Esophagus muscularis mucosa (tissue), 4 donors: ENCODE measurements around the gene CNTNAP2. TPM values are rescaled to one million over a fixed set of nuclear protein-coding genes. Genes with fewer than 3 reads are reported as not detected.

Experiments
- DNase-seq: peaks from one replicate; pipeline ENCODE4 v3.0.0-alpha.2; 2017; ENCODE audit errors: extremely low spot score
- H3K27ac ChIP-seq, 4 donors: fragments of 200-600 bp; sonication (generic); replicated peaks in 1 of 4; 1 replicate in 3 of 4; 2 replicates in 1 of 4; pipeline ENCODE4 v1.5.1; 2016 to 2019; ENCODE audit warnings: mild to moderate bottlenecking in 1 of 4
- H3K27me3 ChIP-seq, 4 donors: fragments of 200-600 bp; sonication (generic); one replicate each; pipeline versions ENCODE4 v1.5.1 to v1.6.0; 2016 to 2019
- H3K36me3 ChIP-seq, 4 donors: fragments of 200-600 bp; sonication (generic); one replicate each; pipeline ENCODE4 v1.5.1; 2016 to 2019
- H3K4me1 ChIP-seq, 4 donors: fragments of 200-600 bp; sonication (generic); one replicate each; pipeline ENCODE4 v1.5.1; 2016 to 2019
- H3K4me3 ChIP-seq, 4 donors: fragments of 200-600 bp; sonication (generic); 1 replicate in 2 of 4; 2 replicates in 2 of 4; pipeline ENCODE4 v1.5.1; 2016 to 2019; ENCODE audit warnings: mild to moderate bottlenecking in 4 of 4, moderate library complexity in 1 of 4
- H3K9me3 ChIP-seq, 4 donors: fragments of 200-600 bp; sonication (generic); 1 replicate in 3 of 4; 2 replicates in 1 of 4; pipeline ENCODE4 v1.5.1; 2016 to 2019
- EP300 ChIP-seq: sonication (generic); formaldehyde crosslinking; IDR thresholded peaks from one replicate; pipeline ENCODE4 v1.6.1; 2017; ENCODE audit warnings: antibody characterized with exemption
- POLR2A ChIP-seq: fragments of 450-650 bp; IDR thresholded peaks from one replicate; pipeline ENCODE4 v1.6.1; 2017; ENCODE audit warnings: antibody characterized with exemption, moderate library complexity, mild to moderate bottlenecking, low read depth
- POLR2AphosphoS5 ChIP-seq, 2 donors: sonication (generic); formaldehyde crosslinking; IDR thresholded peaks; one replicate each; pipeline ENCODE4 v1.6.1; 2017; ENCODE audit warnings: antibody characterized with exemption in 2 of 2
- WGBS: methylation state at CpG from one replicate; pipeline ENCODE4 v1.1.5; 2018; 5-methylcytosine and 5-hydroxymethylcytosine counted together
- intact Hi-C: fragments of 100-400 bp; cut with DNase I; formaldehyde crosslinking; loops from one replicate; pipeline ENCODE4 v1.15.1; 2023
- total RNA-seq, 4 donors: library from RNA; depleted of rRNA; stranded (reverse); fragments of >200 nt; gene quantifications; one replicate each; pipeline versions ENCODE4 v1.1.0 to v1.2.1, GENCODE V29; 2016
- TF ChIP-seq, protein P1 (sequence below), 3 experiments: fragments of 200-600 bp in 2 of 3; fragments of 450-650 bp in 1 of 3; sonication (generic) in 2 of 3; IDR thresholded peaks; one replicate each; pipeline ENCODE4 v1.5.1; 2017 to 2019; ENCODE audit warnings: antibody characterized with exemption in 3 of 3, mild to moderate bottlenecking in 2 of 3, moderate library complexity in 1 of 3

Gene CNTNAP2
- total RNA-seq, 4 donors from 2014 or later = 1.2 to 2.9 (median 1.9) TPM

DNA sequence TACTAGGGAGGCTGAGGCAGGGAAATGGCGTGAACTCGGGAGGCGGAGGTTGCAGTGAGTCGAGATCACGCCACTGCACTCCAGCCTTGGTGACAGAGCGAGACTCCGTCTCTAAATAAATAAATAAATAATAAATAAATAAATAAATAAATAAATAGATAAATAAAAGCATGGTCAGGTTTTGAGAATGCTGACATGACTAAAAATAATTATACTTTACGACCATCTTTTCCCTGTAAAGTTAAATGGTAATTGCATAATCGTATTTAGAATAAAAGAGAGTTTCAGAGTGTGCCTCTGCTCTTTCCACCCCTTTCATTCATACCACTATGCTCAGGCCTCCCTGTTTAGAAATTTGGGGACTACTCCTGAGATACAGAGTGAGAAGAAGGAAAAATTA is 326.5 kb downstream of the CNTNAP2 start:
- no peaks in the 10 kb centered on the region for H3K36me3 ChIP-seq
- no peak overlapping the region for H3K27ac ChIP-seq
- no peak for DNase-seq
- no peaks in the 10 kb centered on the region for H3K27me3 ChIP-seq
- no peaks in the 10 kb centered on the region for H3K4me1 ChIP-seq
- WGBS = 93% methylated on average over 9 of the region's 9 CpGs
- no peak for TF ChIP-seq POLR2A
- TF ChIP-seq, protein P1, sequence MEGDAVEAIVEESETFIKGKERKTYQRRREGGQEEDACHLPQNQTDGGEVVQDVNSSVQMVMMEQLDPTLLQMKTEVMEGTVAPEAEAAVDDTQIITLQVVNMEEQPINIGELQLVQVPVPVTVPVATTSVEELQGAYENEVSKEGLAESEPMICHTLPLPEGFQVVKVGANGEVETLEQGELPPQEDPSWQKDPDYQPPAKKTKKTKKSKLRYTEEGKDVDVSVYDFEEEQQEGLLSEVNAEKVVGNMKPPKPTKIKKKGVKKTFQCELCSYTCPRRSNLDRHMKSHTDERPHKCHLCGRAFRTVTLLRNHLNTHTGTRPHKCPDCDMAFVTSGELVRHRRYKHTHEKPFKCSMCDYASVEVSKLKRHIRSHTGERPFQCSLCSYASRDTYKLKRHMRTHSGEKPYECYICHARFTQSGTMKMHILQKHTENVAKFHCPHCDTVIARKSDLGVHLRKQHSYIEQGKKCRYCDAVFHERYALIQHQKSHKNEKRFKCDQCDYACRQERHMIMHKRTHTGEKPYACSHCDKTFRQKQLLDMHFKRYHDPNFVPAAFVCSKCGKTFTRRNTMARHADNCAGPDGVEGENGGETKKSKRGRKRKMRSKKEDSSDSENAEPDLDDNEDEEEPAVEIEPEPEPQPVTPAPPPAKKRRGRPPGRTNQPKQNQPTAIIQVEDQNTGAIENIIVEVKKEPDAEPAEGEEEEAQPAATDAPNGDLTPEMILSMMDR (IDR thresholded peaks at IDR 0.05) = no peak
- TF ChIP-seq POLR2AphosphoS5 (IDR thresholded peaks at IDR 0.05) = no peak
- no peak for TF ChIP-seq EP300
- no peak overlapping the region for H3K4me3 ChIP-seq
- H3K9me3 ChIP-seq = no peaks in the 10 kb centered on the region
- intact Hi-C loops = no loop called here

DNA sequence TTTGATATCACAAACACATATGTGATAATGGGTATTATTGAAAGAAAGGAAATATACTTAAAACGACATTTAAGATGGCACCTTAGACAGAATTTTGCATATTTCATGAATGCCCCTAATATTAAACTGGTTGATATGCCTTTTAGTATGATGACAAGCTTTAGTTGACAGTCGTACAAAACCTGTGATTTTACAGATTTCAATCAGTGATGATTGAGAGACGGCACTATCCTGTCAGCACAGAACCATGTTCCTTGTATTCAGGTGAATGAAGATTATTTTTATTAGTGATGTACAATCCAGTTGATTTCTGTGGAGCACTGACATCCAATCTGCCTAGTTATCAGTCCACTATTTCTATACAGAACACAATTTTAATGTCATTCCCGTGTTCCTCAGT is 333.0 kb downstream of the CNTNAP2 start:
- intact Hi-C loops = no loop called here
- no peak for DNase-seq
- no peaks in the 10 kb centered on the region for H3K4me1 ChIP-seq
- H3K9me3 ChIP-seq = peaks cover 0 to 3% (median 0%) of the 10 kb centered on the region in 4 donors
- no peak overlapping the region for H3K4me3 ChIP-seq
- H3K27me3 ChIP-seq = no peaks in the 10 kb centered on the region
- no peak for TF ChIP-seq POLR2AphosphoS5 (IDR thresholded peaks at IDR 0.05)
- no peak for TF ChIP-seq POLR2A
- TF ChIP-seq EP300 = no peak
- TF ChIP-seq, protein P1 (IDR thresholded peaks at IDR 0.05) = no peak
- no peaks in the 10 kb centered on the region for H3K36me3 ChIP-seq
- 93% methylated on average over 4 of the region's 4 CpGs for WGBS
- no peak overlapping the region for H3K27ac ChIP-seq

DNA sequence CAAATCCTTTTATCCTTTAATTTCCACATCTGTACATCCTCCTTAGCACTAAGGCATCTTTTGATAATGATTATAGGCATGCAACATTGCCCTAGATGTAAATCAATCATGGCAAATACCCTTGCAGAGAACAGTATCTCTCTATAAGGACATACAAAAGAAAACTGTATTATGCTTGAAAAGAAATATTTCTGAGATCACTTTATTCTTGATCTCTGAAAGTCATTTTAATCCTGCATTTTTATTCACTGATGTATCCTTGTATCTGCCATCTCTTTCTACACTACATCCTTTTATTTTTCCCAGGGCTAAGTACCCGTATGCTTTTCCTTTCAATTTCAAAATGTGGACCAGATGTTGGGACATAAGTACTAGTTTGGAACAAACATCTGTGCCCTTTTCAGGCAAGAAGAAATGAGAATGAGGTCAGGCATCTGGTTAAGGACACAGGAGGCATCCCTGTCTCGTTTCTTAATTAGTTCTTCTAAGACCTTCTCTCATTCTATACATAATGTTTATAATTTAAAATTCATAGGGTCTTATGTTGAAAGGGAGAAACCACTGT is 338.6 kb downstream of the CNTNAP2 start:
- 44% methylated on average over 2 of the region's 2 CpGs for WGBS
- TF ChIP-seq EP300 (no peak), POLR2AphosphoS5 (IDR thresholded peaks at IDR 0.05) (no peak), POLR2A (no peak)
- TF ChIP-seq, protein P1 (IDR thresholded peaks at IDR 0.05) = no peak

DNA sequence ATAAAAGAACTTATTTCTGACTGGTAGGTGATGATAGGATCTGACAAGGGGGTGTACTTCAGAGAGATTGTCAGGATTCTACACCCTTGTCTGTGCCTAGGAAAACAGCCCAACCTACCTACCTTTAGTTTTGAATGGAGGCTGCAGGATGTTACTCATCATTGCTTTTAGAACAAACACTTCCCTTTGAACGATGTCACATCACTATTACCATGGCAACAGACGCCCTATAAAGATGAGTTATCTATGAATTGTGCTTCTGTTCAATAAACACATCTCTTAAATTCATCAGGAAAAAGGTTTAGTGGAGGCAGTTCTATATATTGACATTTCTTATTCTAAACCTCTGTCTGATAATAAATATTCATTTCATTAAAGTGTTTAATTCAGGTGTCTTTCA is 362.4 kb downstream of the CNTNAP2 start:
- intact Hi-C loops = no loop called here
- Histone ChIP-seq H3K27me3 (no peaks in the 10 kb centered on the region), H3K4me1 (no peaks in the 10 kb centered on the region), H3K27ac (no peak overlapping the region), H3K4me3 (no peak overlapping the region), H3K36me3 (no peaks in the 10 kb centered on the region), H3K9me3 (no peaks in the 10 kb centered on the region)
- TF ChIP-seq, protein P1 (IDR thresholded peaks at IDR 0.05) = no peak
- no peak for TF ChIP-seq POLR2A
- no peak for TF ChIP-seq EP300
- TF ChIP-seq POLR2AphosphoS5 (IDR thresholded peaks at IDR 0.05) = no peak
- DNase-seq = no peak
- WGBS = 46% methylated on average over 2 of the region's 2 CpGs

More for the DNA sequence above, 338.6 kb downstream of the CNTNAP2 start:
- Histone ChIP-seq H3K27me3 (no peaks in the 10 kb centered on the region), H3K9me3 (peaks cover 0 to 3% (median 0%) of the 10 kb centered on the region in 4 donors), H3K27ac (no peak overlapping the region), H3K4me1 (no peaks in the 10 kb centered on the region), H3K36me3 (no peaks in the 10 kb centered on the region), H3K4me3 (no peak overlapping the region)
- intact Hi-C loops = no loop called here
- no peak for DNase-seq

DNA sequence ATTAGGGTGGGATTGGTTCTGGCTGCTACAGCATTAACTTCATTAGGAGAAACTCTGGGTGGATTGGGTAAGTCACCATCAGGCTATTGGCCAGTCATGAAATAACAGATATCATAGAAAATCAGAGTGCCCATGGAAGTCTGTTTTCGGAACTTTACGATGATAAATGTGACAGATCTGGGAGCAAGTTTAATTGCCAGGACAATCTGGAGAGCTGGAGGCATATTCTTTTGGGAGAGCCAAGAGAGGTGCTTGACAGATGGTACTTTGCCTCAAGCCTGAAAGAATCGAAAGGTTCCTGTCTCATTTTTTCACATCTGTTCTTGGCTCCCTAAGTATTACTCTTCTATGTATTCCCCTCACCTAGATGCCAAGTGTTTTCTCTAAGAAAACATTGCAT is 369.9 kb downstream of the CNTNAP2 start:
- Histone ChIP-seq H3K36me3 (no peaks in the 10 kb centered on the region), H3K9me3 (no peaks in the 10 kb centered on the region), H3K27ac (no peak overlapping the region), H3K4me1 (no peaks in the 10 kb centered on the region), H3K4me3 (no peak overlapping the region), H3K27me3 (no peaks in the 10 kb centered on the region)
- TF ChIP-seq, protein P1 (IDR thresholded peaks at IDR 0.05) = no peak
- no peak for TF ChIP-seq EP300
- no peak for TF ChIP-seq POLR2AphosphoS5 (IDR thresholded peaks at IDR 0.05)
- TF ChIP-seq POLR2A = no peak
- intact Hi-C loops = no loop called here
- DNase-seq = no peak
- 89% methylated on average over 3 of the region's 3 CpGs for WGBS
